Muscle layer of colon (tissue), 2 donors: ENCODE measurements around the gene CFAP97D2.
"Not testable (repeated sequence)": the region's sequence is repeated elsewhere in the genome, so short reads cannot be mapped to it uniquely, and the experiment has no call there.

Experiments
- H3K27ac ChIP-seq: one replicate; pipeline ENCODE4 v1.7.0; 2013; ENCODE audit warnings: low read depth, mild to moderate bottlenecking, low read length, moderate library complexity
- H3K27me3 ChIP-seq, 2 donors: one replicate each; pipeline ENCODE4 v1.7.0; 2013; ENCODE audit warnings: low read length in 2 of 2, mild to moderate bottlenecking in 2 of 2; ENCODE audit not compliant: insufficient read depth in 2 of 2, control insufficient read depth in 1 of 2
- H3K36me3 ChIP-seq: one replicate; pipeline ENCODE4 v1.7.0; 2013; ENCODE audit warnings: mild to moderate bottlenecking, low read length; ENCODE audit not compliant: insufficient read depth
- H3K4me1 ChIP-seq: one replicate; pipeline ENCODE4 v1.7.0; 2013; ENCODE audit warnings: mild to moderate bottlenecking, low read length; ENCODE audit not compliant: insufficient read depth
- H3K4me3 ChIP-seq, 2 donors: one replicate each; pipeline ENCODE4 v1.7.0; 2013; ENCODE audit warnings: low read length in 2 of 2, low read depth in 1 of 2, mild to moderate bottlenecking in 1 of 2, moderate library complexity in 1 of 2
- H3K9ac ChIP-seq: one replicate; pipeline ENCODE4 v1.7.0; 2013; ENCODE audit warnings: low read length
- H3K9me3 ChIP-seq: one replicate; pipeline ENCODE4 v1.7.0; 2013; ENCODE audit warnings: mild to moderate bottlenecking, low read length
- donor health status: abdominal sarcoma.
- donor health status: Adenocarcinoma of cecum.

The CFAP97D2 gene

DNA sequence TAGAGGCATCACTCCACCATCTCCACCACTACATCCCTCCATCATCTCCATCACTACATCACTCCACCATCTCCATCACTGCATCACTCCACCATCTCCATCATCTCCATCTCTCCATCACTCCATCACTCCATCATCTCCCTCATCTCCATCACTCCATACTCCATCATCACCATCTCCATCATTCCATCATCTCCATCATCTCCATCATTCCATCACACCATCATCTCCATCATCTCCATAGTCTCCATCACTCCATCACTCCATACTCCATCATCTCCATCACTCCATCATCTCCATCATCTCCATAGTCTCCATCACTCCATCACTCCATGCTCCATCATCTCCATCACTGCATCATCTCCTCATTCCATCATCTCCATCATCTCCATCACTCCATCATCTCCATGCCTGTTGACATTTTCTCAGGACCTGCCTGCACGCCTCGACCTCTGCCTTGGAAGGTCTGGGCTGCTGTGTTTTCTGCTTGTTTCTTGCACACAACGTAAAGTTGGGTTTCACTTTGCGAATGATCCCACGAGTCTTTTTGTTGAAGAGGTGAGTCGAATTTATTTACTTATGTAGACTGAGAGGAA is 25.5 kb upstream of the CFAP97D2 start:
- Histone ChIP-seq H3K9ac (no peak overlapping the region), H3K9me3 (no peaks in the 10 kb centered on the region), H3K27ac (no peak overlapping the region), H3K36me3 (no peaks in the 10 kb centered on the region), H3K27me3 (no peaks in the 10 kb centered on the region), H3K4me3 (no peak overlapping the region), H3K4me1 (no peaks in the 10 kb centered on the region)

DNA sequence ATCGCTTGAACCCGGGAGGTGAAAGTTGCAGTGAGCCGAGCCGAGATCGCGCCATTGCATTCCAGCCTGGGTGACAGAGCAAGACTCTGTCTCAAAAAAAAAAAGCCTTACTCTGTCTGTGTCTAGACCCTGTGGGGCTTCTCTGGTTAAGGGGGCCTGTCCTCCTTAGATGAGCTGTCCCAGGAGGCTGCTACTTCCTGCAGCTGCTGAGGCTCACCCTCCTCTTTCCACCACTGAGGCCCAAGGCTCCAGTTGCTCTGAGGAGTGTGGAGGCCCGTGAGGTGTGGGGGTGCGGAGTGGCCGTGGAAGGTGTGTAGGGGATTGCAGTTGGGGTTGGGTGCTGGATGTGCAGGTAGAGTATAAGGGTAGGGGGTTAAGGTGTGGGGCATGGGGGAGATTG is 24.6 kb upstream of the CFAP97D2 start:
- no peak overlapping the region for H3K9ac ChIP-seq
- H3K4me3 ChIP-seq: no peak overlapping the region
- no peaks in the 10 kb centered on the region for H3K4me1 ChIP-seq
- H3K36me3 ChIP-seq: no peaks in the 10 kb centered on the region
- no peaks in the 10 kb centered on the region for H3K9me3 ChIP-seq
- H3K27me3 ChIP-seq: no peaks in the 10 kb centered on the region
- H3K27ac ChIP-seq: no peak overlapping the region

DNA sequence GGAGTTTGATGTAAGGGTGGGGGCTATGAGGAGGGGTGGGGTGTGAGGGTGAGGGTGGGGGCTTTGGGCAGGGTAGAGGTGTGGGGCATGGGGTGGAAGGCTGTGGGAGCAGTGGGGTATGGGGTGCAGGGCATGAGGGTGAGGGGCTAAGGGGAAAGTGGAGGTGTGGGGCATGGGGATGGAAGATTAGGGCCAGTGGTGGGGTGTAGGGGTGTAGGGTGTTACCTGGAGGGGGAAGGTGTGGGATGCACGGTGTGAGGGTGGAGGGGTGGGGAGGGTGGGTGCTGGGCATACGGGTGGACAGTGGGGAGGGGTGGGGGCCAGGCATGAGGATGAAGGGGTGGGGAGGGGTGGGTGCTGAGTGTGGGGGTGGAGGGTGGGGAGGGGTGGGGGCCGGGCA is 23.7 kb upstream of the CFAP97D2 start:
- no peaks in the 10 kb centered on the region for H3K9me3 ChIP-seq
- no peaks in the 10 kb centered on the region for H3K27me3 ChIP-seq
- H3K4me1 ChIP-seq: no peaks in the 10 kb centered on the region
- no peak overlapping the region for H3K9ac ChIP-seq
- no peaks in the 10 kb centered on the region for H3K36me3 ChIP-seq
- no peak overlapping the region for H3K4me3 ChIP-seq
- no peak overlapping the region for H3K27ac ChIP-seq

DNA sequence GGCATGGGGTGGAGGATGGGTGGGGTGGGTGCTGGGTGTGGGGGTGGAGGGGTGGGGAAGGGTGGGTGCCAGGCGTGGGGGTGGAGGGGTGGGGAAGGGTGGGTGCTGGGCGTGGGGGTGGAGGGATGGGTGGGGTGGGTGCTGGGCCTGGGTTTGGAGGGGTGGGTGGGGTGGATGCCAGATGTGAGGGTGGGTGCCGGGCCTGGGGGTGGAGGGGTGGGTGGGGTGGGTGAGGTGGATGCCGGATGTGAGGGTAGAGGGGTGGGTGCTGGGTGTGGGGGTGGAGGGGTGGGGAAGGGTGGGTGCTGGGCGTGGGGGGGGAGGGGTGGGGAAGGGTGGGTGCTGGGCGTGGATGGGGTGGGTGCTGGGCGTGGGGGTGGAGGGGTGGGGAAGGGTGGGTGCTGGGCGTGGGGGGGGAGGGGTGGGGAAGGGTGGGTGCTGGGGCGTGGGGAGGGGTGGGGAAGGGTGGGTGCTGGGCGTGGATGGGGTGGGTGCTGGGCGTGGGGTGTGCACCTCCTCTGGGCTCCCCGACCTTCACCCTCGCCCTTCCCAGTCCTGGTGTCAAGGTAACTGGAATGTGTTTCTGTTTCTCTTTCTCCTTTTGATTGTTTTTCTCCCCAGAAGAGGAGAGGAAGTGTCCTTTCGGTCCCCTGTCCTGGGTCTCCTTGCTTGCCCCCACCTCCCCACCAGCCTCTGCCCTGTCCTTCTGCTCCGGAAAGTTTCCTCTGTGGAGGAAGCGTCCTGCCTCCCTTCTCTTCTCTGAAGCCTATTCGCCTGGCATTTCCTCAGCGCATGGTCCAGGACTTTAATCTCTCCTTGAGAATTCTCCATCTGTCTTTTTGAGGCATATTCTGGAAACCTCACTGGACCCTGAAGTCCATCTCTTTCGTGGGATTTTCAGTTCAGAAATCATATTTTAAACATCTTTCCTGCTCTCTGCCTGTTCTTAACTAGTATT is 22.9 kb upstream of the CFAP97D2 start:
- Histone ChIP-seq H3K36me3 (no peaks in the 10 kb centered on the region), H3K9ac (no peak overlapping the region), H3K9me3 (no peaks in the 10 kb centered on the region), H3K27me3 (no peaks in the 10 kb centered on the region), H3K4me3 (no peak overlapping the region), H3K27ac (no peak overlapping the region), H3K4me1 (no peaks in the 10 kb centered on the region)

DNA sequence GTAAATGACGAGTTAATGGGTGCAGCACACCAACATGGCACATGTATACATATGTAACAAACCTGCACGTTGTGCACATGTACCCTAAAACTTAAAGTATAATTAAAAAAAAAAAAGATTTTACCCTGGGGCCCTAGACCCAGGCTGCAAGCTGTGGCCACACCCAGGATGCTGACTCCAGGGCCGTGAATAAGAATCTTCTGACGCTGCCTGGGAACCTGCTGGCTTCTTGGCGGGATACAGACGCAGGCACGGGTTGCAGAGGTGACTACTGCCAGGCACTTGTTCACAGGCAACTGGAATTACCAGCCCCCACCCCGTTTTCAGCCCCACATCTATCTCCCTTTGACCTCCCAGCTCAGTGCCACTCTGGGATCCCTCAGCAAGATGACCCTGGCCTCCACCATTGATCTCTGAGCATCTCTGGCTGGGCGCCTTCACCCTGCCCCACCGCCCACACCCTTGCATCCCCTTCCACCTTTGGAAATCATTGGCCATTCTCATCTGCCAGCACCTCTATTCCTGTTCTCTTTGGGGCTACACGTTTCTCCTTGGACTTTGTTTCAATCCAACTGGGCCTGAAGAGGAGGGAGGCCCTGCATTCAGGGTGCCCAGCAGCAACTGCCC is 21.1 kb upstream of the CFAP97D2 start:
- Histone ChIP-seq H3K27me3 (no peaks in the 10 kb centered on the region), H3K9me3 (no peaks in the 10 kb centered on the region), H3K4me1 (no peaks in the 10 kb centered on the region)

DNA sequence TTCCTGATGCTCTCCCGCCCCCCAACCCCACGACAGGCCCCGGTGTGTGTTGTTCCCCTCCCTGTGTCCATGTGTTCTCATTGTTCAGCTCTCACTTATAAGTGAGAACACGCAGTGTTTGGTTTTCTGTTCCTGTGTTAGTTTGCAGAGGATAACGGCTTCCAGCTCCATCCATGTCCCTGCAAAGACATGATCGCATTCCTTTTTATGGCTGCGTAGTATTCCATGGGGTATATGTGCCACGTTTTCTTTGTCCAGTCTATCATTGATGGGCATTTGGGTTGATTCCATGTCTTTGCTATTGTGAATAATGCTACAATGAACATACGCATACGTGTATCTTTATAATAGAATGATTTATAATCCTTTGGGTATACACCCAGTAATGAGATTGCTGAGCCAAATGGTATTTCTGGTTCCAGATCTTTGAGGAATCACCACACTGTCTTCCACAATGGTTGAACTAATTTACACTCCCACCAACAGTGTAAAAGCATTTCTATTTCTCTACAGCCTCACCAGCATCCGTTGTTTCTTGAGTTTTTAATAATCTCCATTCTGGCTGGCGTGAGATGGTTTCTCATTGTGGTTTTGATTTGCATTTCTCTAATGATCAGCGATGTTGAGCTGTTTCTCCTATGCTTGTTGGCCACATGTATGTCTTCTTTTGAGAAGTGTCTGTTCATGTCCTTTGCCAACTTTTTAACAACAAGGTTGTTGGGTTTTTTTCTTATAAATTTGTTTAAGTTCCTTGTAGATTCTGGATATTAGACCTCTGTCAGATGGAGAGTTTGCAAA is 20.0 kb upstream of the CFAP97D2 start:
- not testable (repeated sequence) for H3K4me1 ChIP-seq, H3K27ac ChIP-seq, H3K4me3 ChIP-seq, H3K36me3 ChIP-seq, H3K27me3 ChIP-seq, H3K9me3 ChIP-seq, H3K9ac ChIP-seq

More for the DNA sequence above, 21.1 kb upstream of the CFAP97D2 start:
- no peak overlapping the region for H3K27ac ChIP-seq
- H3K4me3 ChIP-seq: no peak overlapping the region
- H3K9ac ChIP-seq: no peak overlapping the region
- no peaks in the 10 kb centered on the region for H3K36me3 ChIP-seq

DNA sequence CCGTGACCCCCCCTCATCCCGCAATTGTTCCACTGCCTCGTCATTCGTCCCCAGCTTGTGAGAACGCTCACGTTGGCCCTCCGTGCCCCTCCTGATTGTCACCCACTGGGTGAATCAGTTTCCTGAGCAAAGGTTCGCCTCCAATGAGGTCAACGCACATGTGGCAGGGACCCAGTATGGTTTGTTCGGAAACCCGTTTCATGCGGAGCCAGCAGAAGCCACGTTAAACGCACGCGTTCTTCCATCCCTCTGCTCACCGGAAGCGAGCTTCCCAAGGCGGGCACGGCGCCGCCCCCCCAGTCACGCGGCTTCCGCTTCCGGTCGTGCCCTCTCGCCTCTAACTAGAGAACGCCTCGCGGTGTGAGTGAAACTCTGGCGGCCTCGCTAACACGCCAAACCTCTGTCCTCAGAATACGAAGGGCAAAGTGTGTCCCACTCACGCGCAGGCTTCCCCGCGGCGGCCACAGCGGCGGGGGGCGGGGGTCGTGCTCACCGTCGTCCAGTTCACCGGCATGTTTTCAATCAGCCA is 18.0 kb upstream of the CFAP97D2 start:
- no peaks in the 10 kb centered on the region for H3K9me3 ChIP-seq
- peaks cover 0 to 7% of the 10 kb centered on the region in 2 donors for H3K27me3 ChIP-seq
- H3K4me1 ChIP-seq: peaks cover 4% of the 10 kb centered on the region
- H3K27ac ChIP-seq: no peak overlapping the region
- no peak overlapping the region for H3K4me3 ChIP-seq
- H3K36me3 ChIP-seq: no peaks in the 10 kb centered on the region
- no peak overlapping the region for H3K9ac ChIP-seq

DNA sequence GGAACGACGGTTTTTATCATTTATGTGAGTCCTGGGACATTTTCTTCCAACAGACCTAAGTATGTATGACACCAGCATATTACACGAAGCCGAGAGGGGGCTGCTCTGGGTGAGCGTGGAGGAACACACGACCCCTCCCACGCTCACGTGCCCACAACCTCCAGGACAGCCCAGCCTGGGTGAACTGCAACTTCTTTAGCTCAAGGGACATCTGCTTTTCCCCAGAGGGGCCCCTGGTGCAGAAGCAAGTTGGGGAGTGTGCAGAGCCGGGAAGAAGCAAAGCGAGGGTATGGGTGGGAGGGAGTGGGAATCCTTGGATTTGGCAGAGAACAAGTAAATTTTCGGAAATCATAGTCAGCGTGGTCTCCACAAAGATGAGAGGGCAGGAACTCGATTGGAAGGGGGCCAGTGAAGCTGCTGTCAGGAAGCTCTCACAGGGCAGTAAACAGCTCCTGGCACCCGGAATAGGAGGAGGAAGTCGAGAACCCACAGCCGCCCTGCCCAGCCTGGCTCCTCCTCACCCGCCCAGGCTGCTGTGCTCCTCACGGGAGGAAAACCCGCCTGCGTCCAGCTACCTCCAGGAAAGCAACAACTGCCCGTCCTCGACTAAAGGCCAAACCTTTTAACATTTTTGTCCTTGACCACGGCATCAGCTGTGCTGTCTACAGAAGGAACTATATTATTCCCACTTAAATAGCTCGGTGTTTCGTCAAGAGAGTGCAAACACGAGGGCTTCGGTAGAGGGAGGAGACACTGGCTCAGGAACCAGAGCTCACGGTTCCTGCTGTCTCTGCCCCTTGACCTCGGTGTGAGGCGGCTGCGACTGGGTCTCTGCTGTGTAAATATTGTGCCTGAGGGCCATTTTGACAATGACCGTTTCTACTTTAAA is 17.2 kb upstream of the CFAP97D2 start:
- Histone ChIP-seq H3K9ac (no peak overlapping the region), H3K4me1 (peaks cover 12% of the 10 kb centered on the region), H3K9me3 (no peaks in the 10 kb centered on the region), H3K36me3 (no peaks in the 10 kb centered on the region), H3K4me3 (peak overlapping the region in 1 of 2 donors; percentile 25), H3K27me3 (peaks cover 0 to 7% of the 10 kb centered on the region in 2 donors), H3K27ac (no peak overlapping the region)

DNA sequence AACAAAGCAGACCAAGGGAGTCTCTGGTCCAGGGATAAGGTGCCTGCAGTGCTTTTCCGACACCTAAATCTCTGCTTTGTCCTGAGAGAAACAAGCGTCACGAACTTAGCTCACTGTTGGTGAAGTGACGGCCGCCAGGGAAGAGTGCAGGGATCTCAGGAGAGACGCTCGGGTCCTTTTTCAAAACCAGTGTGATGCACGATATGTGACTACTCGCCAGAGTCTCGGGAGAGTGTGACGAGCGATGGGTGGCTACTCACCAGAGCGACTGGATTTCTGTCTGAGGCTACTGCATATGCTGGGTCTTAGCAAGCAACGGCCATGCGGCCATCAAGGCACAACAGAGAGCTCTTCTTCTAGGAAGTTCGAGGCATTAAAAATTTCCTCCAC is 16.5 kb upstream of the CFAP97D2 start:
- Histone ChIP-seq H3K9ac (no peak overlapping the region), H3K4me1 (peaks cover 18% of the 10 kb centered on the region), H3K9me3 (no peaks in the 10 kb centered on the region), H3K4me3 (peak overlapping the region in 1 of 2 donors; percentile 25), H3K27ac (no peak overlapping the region), H3K36me3 (no peaks in the 10 kb centered on the region), H3K27me3 (peaks cover 0 to 7% of the 10 kb centered on the region in 2 donors)

DNA sequence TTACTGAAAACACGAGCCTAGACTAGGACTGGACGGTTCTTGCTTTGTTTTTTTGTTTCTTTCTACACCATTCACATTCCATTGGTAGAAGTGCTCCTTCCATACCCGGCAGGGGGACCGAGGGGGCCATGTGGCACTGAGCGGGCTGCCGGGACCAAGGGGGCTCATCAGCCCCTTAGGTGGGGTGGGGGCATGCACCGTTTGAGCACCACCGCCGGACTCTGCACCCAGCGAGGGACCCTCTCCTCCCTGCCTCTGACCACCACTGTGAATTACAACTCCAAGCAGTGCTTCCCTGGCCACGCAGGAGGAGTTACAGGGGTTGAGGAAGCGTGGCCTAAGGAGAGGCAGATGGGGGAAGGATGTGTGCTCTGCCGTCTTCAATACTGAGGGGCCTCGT is 15.0 kb upstream of the CFAP97D2 start:
- Histone ChIP-seq H3K36me3 (no peaks in the 10 kb centered on the region), H3K4me3 (no peak overlapping the region), H3K9ac (no peak overlapping the region), H3K27me3 (peaks cover 0 to 7% of the 10 kb centered on the region in 2 donors), H3K4me1 (peaks cover 18% of the 10 kb centered on the region), H3K9me3 (no peaks in the 10 kb centered on the region), H3K27ac (no peak overlapping the region)
